IPS DF 6.9 (cell line): Measurements from ENCODE around the gene CXCL14.

Experiments
- DNase-seq: peaks from one replicate; pipeline ENCODE4 v3.0.0-alpha.2; 2013; ENCODE audit warnings: low read depth, low spot score
- H3K27ac ChIP-seq: one replicate; pipeline ENCODE4 v1.5.1; 2013; ENCODE audit warnings: low read length, control low read depth
- H3K27me3 ChIP-seq: 2 replicates; pipeline ENCODE4 v1.6.1; 2013; ENCODE audit warnings: mild to moderate bottlenecking, low read length; ENCODE audit not compliant: control insufficient read depth, insufficient read depth
- H3K36me3 ChIP-seq: 2 replicates; pipeline ENCODE4 v1.6.1; 2013; ENCODE audit warnings: low read length; ENCODE audit not compliant: control insufficient read depth, insufficient read depth
- H3K4me1 ChIP-seq: 2 replicates; pipeline ENCODE4 v1.6.1; 2013; ENCODE audit warnings: low read length; ENCODE audit not compliant: control insufficient read depth, insufficient read depth
- H3K4me3 ChIP-seq: 2 replicates; pipeline ENCODE4 v1.5.1; 2013; ENCODE audit warnings: mild to moderate bottlenecking, low read length
- H3K9me3 ChIP-seq: 2 replicates; pipeline ENCODE4 v1.6.1; 2013; ENCODE audit warnings: low read length, inconsistent platforms; ENCODE audit not compliant: control insufficient read depth, insufficient read depth
- WGBS: extraction: QIAGEN DNeasy Blood & Tissue Kit; methylation state at CpG from one replicate; pipeline ENCODE4 v1.1.7; 2013; ENCODE audit warnings: mixed read lengths, missing lambda C conversion rate; ENCODE audit not compliant: insufficient read length, insufficient coverage; 5-methylcytosine and 5-hydroxymethylcytosine counted together

Gene CXCL14

DNA sequence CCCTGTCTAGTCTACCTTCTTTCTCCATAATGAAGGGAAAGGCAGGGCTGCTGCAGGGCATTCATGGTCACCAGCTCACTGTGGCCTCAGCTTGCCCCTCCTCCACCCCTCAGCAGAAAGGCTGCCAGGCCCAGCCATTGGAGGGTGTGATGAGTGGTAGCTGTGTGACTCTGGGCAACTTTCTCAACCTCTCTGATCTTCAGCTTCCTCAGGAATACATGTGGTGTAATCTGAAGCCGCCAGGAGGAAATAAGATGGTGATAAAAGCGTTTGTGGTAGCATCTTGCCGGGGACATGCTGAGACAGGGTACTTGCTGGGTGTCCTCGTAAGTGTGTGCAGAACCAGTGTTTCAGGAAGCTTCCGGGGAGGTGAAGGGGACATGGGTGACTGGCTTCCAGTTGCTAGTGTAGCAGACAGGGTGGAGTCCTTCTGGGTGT, 9.8 kb downstream of the CXCL14 start:
- WGBS: no CpG with 5 or more reads among the region's 5 CpGs
- H3K4me3 ChIP-seq: no peak overlapping the region
- H3K9me3 ChIP-seq: no peaks in the 10 kb centered on the region
- no peaks in the 10 kb centered on the region for H3K36me3 ChIP-seq
- H3K27ac ChIP-seq: no peak overlapping the region
- H3K27me3 ChIP-seq: no peaks in the 10 kb centered on the region; the same call in 1 of the 2 replicates
- H3K4me1 ChIP-seq: peaks cover 8% of the 10 kb centered on the region; the same call in 1 of the 2 replicates
- no peak for DNase-seq

DNA sequence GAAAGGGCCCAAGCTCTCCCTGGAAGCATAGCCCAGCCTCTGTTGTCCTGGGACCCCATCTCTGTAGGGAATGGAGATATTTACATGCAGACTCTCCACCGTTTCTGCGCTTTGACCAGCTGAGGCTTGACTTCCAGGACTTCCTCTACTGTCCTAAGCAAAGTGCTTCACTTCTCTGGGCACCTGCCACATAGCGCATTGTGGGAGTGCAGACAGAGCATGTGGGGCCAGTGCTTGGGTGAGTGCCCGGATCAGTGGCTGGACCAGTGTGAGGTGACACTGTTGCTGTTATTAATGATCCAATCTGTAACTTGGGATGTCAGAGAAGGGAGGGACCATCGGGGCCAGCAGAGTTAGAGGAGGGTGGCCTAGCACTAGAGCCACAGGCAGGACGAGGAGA, 10.5 kb downstream of the CXCL14 start:
- H3K36me3 ChIP-seq: no peaks in the 10 kb centered on the region
- H3K4me1 ChIP-seq: peaks cover 8% of the 10 kb centered on the region; the same call in 1 of the 2 replicates
- H3K9me3 ChIP-seq: no peaks in the 10 kb centered on the region
- no CpG with 5 or more reads among the region's 6 CpGs for WGBS
- no peaks in the 10 kb centered on the region; the same call in 1 of the 2 replicates for H3K27me3 ChIP-seq
- no peak for DNase-seq
- H3K4me3 ChIP-seq: no peak overlapping the region
- H3K27ac ChIP-seq: no peak overlapping the region

DNA sequence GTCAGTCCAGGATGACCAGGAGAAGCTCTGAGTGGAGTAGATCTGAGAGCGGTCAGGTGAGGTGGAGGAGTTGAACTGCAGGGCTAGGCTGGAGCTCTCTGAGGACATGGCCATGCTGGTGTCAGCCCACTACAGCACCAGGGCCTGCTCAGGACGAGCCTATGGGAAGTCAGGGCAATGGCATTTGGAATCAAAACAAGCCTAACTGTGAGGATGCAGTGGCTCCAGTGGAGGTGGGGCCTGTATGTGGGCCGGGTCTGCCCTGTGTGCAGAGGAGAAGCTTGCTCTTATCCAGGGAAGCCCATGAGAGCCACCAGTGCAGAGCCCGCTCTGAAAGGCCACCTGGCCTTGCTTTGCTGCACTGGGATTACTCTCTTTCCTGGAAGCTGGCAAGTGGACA, 11.1 kb downstream of the CXCL14 start:
- DNase-seq: no peak
- H3K4me1 ChIP-seq: peaks cover 8% of the 10 kb centered on the region; the same call in 1 of the 2 replicates
- H3K36me3 ChIP-seq: no peaks in the 10 kb centered on the region
- H3K9me3 ChIP-seq: no peaks in the 10 kb centered on the region
- WGBS: no CpG with 5 or more reads among the region's 4 CpGs
- no peak overlapping the region for H3K4me3 ChIP-seq
- H3K27ac ChIP-seq: no peak overlapping the region
- no peaks in the 10 kb centered on the region; the same call in 1 of the 2 replicates for H3K27me3 ChIP-seq

DNA sequence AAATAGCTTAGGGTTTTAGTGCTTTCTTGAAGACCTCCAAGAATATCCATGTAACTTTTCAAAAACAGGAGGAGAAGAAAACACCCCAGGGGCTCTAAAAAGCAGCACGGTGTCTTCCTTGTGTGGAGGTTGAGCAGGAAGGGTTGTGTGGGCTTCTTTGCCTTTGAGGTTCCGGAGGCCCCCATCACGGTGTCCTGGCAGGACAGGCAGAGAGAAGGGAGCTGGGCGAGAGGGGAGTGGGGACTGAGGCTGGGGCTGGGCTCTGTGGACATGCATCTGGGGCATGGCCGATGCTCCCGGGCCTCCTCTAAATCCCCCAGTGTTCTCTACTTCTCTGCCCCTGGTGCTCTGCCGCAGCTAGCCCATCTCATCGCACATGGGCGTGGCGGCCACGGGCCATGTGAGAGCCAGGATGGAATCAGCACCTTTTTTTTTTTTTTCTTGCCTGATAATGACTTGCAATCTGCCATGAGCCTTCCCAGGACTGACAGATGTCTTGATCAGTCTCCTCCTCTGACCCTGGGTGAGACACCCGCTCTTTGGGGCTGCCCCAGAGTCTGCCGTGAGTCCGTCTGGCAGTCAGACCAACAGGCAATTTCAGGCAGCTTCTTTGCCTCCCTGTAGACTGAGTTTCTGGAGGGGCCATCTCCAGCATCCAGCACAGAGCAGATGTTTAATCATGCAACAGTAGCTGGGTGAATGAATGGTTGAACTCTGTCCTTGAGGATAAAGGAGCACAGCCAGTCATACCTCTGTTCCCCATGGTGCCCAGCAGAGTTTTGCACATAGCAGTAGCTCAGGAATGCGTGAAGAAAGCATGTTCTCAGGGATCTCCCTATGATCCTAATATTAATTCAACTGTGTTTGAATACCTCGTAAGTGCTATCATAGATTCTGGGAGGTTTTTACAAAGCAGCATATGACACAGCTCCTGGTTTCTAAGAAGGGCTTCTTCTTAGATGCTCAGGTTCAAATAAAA, 12.1 kb downstream of the CXCL14 start:
- DNase-seq: no peak
- WGBS: no CpG with 5 or more reads among the region's 16 CpGs
- Histone ChIP-seq H3K4me3 (no peak overlapping the region), H3K36me3 (no peaks in the 10 kb centered on the region), H3K9me3 (no peaks in the 10 kb centered on the region), H3K27ac (no peak overlapping the region), H3K27me3 (no peaks in the 10 kb centered on the region; the same call in 1 of the 2 replicates), H3K4me1 (peaks cover 8% of the 10 kb centered on the region; the same call in 1 of the 2 replicates)

DNA sequence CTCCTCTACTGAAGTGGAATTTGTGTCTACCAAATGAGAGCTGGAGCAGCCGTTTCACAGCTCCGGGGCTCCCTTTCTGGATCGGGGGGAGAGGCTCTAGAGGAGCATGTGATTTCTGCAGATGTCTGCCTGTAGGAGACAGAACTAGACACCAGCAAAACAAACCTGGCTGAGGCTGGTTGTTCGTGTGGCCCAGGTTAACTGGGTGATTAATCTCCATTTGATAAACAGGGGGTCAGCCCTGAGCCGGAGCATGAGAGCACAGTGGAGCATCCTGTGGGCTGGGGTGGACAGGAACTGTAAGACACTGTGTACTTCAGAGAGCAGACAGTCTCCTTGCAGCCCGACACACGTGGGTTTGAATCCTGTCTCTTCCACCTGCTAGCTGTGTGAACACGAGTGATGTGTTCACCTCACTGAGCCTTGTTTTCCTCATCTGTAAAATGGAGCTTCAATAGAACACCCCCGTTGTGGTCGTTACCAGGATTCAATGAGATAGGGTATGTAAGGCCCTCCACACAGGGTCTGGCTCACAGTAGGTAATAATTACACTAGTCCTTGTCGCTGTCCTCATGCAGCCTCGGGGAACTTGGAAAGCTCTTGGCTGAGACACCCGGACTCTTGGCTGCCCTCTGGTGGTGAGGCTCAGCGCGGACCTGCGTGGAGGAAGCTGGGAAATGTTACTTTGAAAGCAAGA, 12.9 kb downstream of the CXCL14 start:
- no peaks in the 10 kb centered on the region for H3K9me3 ChIP-seq
- H3K27ac ChIP-seq: no peak overlapping the region
- peaks cover 8% of the 10 kb centered on the region; the same call in 1 of the 2 replicates for H3K4me1 ChIP-seq
- H3K36me3 ChIP-seq: no peaks in the 10 kb centered on the region
- no CpG with 5 or more reads among the region's 16 CpGs for WGBS
- no peaks in the 10 kb centered on the region; the same call in 1 of the 2 replicates for H3K27me3 ChIP-seq
- H3K4me3 ChIP-seq: no peak overlapping the region
- DNase-seq: no peak

DNA sequence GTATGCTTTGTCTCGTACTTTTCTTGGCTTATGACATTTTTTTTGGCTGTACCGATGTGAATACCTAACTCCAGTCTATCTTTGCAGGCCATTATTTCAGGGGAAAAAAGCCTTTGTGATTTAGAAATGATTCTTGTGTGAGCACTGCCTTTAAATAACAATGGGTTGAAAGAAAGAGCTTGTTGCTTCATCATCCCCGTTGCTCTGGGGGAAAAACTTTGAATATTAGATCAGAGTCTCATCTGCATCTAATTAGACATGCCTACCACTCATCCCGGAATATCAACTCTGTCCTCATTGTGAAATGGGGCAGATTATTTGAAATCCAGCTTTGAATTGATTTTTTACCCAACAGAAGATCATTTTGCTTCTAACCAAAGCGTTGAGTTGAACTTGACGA, 13.5 kb downstream of the CXCL14 start:
- Histone ChIP-seq H3K36me3 (no peaks in the 10 kb centered on the region), H3K4me1 (peaks cover 8% of the 10 kb centered on the region; the same call in 1 of the 2 replicates), H3K27ac (no peak overlapping the region), H3K27me3 (no peaks in the 10 kb centered on the region; the same call in 1 of the 2 replicates), H3K9me3 (no peaks in the 10 kb centered on the region), H3K4me3 (no peak overlapping the region)
- DNase-seq: no peak
- WGBS: no CpG with 5 or more reads among the region's 6 CpGs

DNA sequence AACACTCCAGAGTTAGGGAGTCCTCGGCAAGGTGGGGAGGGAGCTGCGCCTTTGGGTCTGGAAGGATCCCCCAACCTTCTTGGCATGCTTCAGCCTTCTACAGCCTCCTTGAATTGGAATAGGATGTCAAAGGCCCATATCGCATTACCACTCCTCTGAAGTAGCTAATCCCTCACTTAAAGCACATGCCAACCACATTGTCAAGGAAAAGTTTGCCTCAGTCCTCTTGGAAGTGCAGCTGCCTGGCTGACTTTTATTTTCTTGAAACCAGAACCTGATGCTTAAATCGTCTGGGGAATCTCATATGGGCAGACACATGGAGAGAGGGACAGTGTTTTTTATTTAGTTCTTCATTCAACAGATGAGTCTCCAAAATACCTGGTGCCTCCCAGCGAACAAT, 14.5 kb downstream of the CXCL14 start:
- H3K36me3 ChIP-seq: no peaks in the 10 kb centered on the region
- no peaks in the 10 kb centered on the region; the same call in 1 of the 2 replicates for H3K27me3 ChIP-seq
- no peaks in the 10 kb centered on the region for H3K9me3 ChIP-seq
- no CpG with 5 or more reads among the region's 5 CpGs for WGBS
- H3K27ac ChIP-seq: no peak overlapping the region
- no peak overlapping the region for H3K4me3 ChIP-seq
- no peak for DNase-seq
- H3K4me1 ChIP-seq: peaks cover 7% of the 10 kb centered on the region; the same call in 1 of the 2 replicates

DNA sequence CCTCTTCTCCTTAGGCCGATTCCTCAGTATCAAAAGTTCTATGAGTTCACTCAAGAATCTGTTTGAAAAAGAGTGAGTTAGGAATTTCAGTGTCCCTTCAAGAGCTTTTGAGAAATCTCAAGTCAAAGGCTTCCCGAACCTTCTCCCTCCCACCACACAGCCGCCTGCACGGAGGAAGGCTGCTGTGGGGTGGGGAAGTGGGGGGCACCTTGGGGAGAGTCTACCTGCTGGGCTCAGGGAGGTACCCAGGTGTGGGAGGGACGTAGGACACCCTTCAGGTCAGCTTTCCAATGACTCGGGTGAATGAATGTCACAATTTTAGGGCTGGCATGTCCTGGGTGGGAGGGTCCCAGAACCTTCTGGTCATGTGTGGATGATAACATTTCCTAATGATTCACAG, 17.5 kb downstream of the CXCL14 start:
- Histone ChIP-seq H3K9me3 (no peaks in the 10 kb centered on the region), H3K4me3 (no peak overlapping the region), H3K36me3 (no peaks in the 10 kb centered on the region), H3K27me3 (no peaks in the 10 kb centered on the region; the same call in 1 of the 2 replicates), H3K4me1 (peaks cover 7% of the 10 kb centered on the region; the same call in 1 of the 2 replicates), H3K27ac (no peak overlapping the region)
- WGBS: no CpG with 5 or more reads among the region's 6 CpGs
- no peak for DNase-seq

DNA sequence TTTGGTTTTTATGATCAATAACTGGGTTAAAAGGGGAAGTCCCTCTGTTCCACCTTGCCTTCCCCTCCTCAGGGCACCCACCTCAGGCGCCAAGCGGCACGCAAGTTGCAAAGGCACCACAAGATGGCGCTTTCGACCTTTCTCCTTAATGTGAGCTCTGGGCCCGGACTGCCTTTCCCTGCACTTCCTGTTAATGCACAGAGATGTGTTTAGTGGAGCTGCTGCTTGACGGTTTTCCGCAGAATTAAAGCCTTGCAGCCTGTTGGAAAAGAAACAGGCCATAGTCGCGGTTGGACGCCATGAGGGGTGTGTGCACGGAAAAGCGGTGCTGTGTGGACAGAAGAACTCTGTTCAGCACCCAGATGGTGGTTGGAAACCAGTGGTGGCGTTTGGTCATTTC, 17.9 kb downstream of the CXCL14 start:
- no CpG with 5 or more reads among the region's 14 CpGs for WGBS
- peak; percentile 77 for DNase-seq
- H3K36me3 ChIP-seq: no peaks in the 10 kb centered on the region
- no peak overlapping the region for H3K27ac ChIP-seq
- no peak overlapping the region for H3K4me3 ChIP-seq
- peaks cover 5% of the 10 kb centered on the region; the same call in 1 of the 2 replicates for H3K4me1 ChIP-seq
- H3K27me3 ChIP-seq: no peaks in the 10 kb centered on the region; the same call in 1 of the 2 replicates
- H3K9me3 ChIP-seq: no peaks in the 10 kb centered on the region

DNA sequence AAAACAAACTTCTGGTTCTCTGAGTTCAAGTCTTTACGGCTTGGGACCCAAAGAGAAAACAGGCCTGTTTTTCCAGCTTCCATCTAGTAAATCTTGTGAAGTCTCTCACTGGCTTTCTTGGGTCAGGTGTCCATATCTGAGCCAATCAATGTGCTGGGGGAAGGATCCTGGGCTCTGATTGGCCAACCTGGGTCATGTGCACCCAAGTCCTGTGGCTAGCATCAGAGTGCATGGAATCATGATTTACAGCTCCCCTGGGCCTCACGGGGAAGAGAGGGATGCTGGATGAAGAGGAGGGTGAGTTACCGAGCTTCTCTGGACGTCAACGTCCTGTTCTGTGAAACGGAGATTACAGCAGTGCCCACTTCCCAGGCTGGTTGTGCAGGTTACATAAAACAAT, 19.4 kb downstream of the CXCL14 start:
- DNase-seq: no peak
- no CpG with 5 or more reads among the region's 6 CpGs for WGBS
- H3K27me3 ChIP-seq: no peaks in the 10 kb centered on the region
- H3K4me1 ChIP-seq: no peaks in the 10 kb centered on the region
- H3K36me3 ChIP-seq: no peaks in the 10 kb centered on the region
- no peaks in the 10 kb centered on the region for H3K9me3 ChIP-seq
- H3K27ac ChIP-seq: no peak overlapping the region
- no peak overlapping the region for H3K4me3 ChIP-seq
